ENCODE results near the gene ZNF385C.

ZNF385C gene

DNA sequence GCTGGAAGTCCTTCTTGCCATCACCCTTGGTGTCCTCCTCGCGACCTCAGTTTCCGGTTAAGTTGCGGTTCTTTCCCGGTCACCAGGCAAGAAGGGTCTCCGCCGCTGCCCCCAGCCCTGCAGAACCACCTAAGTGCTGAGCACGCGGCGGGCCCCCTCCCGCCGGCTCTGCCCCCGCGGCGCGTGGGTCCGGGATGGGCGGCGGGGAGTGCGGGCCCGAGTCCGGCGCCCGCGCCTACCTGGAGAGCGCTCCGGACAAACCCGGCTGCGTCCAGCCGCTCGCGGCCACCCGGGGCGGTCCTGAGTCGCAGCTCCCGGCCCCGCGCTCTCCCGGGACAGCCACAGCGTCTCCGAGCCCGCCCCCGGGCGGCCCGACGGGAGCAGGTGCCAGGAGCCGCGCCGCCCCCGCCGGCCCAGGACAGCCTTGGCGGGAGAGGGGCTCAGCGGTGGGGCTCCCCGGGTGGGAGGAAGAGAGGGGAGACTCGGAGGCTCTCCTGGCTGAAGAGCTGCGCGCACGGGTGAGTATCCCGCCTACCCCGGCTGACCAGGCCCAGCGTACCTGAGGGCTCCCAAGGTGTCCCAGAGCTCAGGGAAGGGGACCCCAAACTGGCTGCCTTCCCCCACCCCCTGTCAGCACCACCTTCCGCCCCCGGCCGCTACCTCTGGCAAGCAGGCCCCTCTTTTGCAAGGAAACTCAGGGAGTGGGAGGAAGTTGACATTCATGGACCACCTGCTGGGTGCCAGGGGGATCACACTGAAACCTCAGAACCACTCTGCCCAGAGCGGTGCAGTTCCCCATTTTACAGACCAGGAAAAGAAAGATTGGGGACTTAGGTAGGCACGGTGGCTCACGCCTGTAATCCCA, 25.7 kb downstream of the ZNF385C start:
- DNase-seq, result peak in 1 of 2 donors; percentile 23

DNA sequence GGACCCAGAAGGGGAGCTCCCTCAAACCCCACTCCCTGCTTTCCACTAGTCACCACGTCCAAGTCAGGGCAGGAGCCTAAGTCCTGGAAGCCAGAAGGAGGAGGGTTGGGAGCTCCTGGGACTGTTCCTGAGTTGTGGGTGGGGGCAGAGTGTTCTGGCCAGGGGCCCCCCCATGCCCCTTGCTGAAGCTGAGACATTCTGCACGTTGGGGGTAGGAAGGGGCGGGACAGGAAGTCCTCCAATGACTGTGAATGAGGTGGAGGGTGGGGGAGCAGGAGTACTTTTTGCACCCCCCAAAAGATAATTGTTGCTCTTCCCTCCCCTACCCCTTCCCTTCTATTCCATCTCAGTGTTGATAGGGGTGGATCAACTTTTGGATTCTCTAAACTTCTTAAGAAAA, 26.5 kb downstream of the ZNF385C start:
- no peak for DNase-seq

DNA sequence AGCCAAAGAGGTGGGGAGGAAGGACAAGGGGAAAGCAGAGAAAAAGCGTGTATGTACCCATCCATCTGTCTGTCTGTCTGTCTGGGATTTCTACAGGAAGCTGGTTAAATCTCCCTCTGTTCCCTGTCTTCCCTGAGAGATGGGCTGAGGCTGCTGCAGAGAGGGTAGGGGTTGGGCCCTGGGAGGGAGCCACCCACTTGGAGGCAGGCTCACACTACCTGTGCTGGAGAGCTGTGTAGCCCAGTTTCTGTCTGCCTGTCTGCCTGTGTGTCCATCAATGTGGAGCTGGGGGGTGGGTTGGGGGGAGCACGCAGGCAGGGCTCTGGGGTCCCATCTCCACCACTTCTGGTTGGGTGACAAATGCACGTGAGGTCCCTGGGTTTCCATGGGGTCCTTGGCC, 29.3 kb downstream of the ZNF385C start:
- no peak for DNase-seq

DNA sequence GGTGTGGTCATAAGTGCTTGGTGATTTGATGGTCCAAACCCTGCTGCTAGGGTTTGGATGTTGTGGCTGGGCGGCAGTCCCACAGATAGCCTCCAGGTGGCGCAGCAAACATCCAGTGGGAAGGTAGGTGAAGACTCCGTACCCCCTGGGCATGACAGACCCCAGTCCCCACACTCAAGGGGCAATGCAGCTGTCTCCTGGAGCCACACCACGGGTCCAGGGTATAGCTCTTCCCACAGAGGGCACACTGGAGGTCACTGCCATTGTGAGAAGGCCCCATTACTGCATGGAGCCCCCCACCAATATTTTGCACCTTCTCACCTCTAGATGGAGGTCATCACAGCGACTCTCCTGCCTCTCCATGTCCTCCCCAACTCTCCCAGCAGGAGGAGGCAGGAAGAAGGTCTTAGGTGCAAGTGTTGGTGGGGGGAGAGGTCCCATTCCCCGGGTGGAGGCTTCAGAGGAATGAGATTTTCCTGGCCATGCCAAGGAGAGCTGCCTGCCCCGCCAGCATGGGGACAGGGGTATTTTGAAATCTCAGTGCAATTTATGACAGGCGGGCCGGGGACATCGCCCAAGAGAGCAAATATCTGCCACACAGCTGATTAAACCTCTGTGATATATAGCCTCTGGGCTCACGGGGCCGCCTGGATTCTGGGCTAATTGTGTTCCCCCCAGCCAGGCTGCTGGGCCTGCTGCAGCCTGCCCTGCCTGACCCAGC, 30.7 kb downstream of the ZNF385C start:
- DNase-seq, result peak; percentile 30 to 41

DNA sequence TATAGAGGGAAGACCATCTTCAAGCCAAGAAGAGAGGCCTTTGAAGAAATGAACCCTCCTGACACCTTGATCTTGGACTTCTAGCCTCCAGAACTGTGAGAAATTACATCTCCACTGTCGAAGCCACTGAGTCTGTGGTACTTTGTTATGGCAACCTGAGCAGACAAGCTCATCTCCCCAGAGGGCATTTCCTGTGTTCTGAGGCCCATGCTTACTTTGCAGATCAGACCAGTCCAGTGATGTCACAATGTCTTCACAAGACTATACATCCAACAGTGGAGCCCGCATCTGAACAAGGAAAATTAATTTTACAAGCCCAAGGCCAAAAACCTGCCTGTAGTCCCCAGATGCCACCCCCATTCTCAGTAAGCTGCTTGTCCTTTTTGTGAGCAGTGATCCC, 33.1 kb downstream of the ZNF385C start:
- no peak for DNase-seq

DNA sequence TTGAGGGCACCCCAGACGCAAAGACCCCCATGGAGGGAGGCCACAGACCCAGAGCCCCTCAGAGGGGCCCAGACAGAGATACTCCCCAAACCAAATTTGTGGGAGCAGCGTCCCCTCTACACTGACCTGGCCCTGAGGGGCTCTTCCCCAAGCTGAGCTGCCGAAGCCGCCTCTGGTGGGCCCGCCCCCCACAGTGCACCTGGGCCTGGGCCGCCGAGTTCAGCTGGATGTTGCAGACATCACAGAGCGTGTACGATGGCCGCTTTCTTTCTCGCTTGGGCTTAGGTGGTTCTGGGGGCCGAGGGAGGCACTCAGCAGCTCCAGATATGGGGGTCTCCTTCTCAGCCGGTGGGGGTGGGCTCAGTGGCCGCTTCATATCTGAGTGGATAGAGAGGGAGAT, 35.6 kb downstream of the ZNF385C start:
- no peak for DNase-seq

DNA sequence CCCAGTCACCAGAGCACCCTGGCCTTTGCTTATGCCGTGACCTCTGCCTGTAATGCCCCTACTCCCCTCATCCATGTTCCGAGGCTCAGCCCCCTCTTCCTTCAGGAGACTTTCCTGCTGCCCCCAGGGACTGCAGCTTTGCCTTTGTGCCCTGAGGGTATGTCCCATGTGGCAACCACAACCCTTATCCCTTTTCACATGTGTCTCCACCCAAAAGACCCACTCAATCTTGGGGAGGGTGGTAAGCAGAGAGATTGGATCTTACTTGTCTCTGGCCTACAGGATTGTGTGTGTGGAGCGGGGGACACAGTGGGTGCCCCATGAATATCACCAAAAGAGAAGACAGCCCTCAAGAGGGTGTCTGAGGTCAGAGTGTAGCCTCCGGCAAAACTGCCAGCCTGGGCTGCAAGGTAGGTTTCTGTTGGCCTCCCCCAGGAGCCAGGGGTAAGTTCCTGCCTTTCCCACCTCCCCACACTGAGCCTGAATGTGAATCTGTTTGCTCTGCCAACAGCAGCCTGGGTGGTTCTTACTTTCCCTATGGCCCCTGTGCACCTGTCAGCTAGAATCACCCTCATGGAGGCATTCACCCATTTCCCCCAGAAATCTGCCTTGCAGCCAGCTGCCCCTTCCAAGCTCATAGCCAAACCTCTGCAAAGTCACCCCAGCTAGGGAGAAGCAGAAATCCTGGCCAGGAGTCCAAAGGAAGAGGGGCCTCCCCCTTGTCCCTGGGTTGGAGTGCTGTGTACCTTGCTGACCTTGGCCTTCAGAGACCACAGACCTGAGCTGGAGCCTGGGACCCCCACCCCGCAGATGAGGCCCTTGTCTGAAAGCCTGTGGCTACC, 36.4 kb downstream of the ZNF385C start:
- no peak for DNase-seq

DNA sequence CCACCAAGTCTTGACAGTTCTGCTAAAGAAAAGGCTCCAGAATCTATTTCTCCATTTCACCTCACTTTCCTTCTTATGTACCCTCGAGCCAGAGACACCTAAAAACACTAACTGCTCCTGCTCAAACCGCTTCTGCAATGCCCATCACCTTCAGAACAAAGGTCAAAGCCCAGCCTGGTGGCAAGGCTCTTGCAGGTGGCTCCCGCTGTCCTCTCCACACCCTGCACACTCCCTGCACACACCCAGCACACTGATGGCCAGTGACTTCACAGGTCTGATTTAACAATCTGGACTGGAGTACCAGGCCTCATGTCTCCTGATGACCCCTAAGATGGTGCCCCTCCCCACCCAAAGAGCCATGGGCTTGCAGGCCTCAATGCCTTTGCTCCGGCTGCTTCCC, 38.0 kb downstream of the ZNF385C start:
- DNase-seq, result no peak

DNA sequence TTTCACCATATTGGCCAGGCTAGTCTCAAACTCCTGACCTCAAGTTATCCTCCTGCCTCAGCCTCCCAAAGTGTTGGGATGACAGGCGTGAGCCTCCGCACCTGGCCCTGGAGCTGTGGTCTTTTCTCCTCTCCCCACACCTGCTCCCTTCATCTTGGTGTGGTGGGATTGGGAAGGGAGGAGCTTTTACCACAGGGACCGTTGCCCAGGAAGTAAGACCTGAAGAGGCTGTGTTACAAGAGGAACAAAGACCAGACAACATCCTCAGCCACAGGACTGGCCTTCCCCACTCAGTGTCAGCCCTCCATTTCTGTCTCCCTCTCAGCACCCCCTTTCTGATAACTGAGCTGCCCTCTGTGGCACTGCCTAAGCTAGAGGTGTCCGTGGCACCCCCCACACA, 38.5 kb downstream of the ZNF385C start:
- no peak for DNase-seq

DNA sequence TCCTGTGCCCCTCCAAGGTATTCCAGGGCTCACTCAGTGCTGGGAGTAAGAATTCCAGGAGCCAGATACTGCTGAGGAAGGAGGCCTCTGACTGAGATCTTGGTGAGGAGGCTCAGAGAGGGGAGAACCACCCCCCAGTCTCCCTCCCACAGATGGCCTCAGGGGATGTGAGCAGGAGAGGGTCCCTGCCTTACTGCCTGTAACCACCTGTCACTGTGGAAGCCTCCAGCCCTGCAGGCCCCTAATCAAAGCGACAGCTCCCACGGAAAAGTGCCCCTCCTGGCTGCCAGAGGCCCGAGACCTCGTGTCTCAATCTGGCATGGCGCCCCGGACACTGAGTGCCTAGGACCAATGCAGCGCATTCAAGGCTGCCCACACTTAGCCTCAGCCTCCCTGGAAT, 40.2 kb downstream of the ZNF385C start:
- DNase-seq, result no peak

DNA sequence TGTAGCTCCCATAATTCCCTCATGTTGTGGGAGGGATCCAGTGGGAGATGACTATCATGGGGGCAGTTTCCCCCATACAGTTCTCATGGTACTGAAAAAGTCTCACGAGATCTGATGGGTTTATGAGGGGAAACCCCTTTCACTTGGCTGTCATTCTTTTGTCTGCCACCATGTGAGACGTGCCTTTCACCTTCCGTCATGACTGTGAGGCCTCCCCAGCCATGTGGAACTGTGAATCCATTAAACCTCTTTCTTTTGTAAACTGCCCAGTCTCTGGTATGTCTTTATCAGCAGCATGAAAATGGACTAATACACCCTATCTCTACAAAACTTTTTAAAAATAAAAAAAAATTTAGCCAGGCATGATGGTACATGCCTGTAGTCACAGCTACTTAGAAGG, 41.6 kb downstream of the ZNF385C start:
- DNase-seq, result no peak

DNA sequence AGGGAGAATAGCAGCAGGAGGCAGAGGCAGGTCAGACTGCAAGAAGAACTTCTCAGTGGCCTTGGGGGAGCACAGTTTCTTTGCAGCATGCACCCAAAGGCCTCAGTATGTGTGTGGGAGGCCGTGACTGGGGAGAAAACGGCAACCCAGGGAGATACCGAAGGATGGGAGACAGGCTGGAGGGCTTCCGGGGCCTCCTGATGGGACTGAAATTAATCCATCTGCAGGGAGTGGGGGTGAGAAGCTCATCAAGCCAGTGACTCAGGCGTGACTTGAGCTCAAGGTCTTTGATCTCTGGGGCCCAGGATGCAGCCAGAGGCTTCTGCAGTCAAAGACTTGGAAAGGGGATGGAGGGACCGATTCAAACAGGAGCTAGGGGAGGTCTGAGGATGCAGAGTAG, 42.8 kb downstream of the ZNF385C start:
- no peak for DNase-seq

DNA sequence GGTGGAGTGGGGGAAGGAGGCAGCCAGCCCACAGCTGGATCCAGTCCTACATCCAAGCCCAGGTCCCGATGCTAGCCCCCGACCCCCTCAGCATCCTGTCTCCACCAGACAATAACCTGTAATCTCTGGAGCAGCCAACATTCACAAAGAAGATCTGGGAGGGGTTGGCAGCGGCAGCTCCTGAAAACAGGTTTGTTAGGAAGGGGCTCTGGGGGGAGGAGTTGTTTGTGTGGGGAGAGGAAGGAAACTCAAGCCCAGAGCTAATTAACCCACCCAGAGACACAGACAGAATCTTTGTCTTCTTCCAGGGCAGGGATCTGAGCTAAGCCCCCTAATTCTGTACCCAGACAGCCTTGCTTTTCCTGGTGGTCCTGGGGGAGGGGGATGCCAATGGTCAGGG, 43.2 kb downstream of the ZNF385C start:
- DNase-seq, result no peak

DNA sequence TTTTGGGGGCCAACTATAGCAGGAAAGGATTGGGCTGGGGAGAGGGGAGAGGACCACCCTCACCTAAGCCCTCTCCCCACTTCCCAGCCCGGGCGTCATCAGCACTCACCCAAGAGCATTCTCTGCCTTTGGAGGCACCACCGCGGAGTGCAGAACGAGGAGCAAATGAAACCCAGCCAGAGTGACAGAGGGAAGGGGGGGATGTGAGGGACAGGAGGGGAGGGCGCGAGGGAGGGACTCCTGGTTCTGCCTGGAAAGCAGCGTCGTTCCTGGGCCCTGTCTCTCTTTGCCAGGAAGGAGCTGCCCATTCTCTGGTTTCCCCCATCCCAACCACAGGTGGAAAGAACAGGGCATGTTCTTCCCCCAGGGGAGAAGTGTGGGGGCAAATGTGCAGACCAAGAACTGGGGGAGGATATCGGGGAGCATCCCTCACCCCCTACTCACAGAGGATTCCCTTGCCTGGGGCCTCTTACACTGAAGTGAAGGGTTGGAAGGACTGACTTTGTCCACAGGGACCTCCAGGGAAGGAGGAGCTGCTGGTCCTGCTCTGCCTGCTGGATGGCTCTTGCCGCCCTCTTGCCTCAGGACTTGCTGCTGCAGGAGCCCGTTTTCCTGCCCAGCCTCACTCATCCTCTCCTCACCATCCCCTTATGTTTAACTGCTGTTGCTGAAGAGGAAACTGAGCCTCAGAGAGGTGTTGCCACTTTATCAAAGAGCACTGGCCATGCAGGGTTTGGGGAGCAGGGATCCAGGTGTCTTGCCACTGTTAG, 44.4 kb downstream of the ZNF385C start:
- no peak for DNase-seq

DNA sequence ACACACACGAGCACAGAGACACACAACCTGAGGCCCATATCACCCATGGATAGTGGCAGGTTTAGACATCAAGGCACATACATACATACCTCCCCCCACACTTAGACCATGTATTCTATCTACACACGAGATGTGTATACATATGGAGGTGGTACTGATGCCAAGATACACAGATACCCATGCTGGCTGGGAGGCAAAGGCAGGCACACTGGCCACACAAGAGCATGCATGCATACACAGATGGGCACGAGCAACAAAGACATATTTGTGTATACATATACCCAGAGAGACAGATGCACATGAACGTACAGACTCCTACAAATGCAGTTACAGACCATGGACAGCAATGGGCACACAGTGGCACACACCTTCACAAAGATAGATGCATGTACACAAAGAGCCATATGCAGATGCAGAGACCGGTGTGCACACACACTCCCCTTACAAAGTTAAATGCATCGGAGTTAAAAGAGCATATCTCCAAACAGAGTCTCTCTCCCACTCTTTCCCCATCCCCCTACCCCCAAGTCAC, 45.9 kb downstream of the ZNF385C start:
- no peak for DNase-seq

DNA sequence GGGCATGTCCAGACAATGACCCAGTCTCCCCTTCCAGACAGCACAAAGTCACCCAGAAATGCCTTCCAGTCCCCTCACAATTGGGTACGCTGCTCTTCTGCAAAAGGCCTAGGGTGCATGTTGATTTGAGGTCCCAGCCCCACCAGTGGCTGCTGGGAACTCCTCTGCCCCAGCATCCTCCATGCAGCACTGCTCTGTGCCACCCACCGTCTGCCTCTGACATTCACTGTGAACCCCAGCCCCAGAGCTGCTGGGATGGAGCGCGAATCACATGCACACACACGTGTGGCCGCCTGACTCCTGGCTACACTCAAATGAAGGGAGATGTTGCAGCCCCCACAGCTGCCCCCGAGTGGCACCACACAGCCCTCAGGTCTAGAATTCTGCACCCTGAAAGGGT, 46.6 kb downstream of the ZNF385C start:
- no peak for DNase-seq

DNA sequence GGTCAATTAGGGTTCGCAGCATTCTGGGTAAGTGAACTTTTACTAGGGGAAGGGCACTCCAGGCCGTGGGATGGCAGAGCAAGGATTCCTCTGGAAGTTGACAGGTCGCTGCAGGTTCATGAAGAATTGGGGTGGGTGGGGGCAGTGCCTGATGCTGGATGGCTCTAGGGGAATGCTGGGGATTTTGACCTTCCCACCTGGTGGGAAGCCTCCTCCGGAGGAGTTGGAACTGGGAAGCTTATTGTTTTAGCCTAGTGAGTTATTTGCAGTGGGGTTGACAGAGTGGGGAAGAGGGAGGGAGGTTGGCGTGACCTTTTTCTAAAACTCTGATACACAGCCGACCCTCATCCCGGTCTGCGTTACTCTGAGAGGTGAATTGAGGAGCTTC, 47.3 kb downstream of the ZNF385C start:
- no peak for DNase-seq

DNA sequence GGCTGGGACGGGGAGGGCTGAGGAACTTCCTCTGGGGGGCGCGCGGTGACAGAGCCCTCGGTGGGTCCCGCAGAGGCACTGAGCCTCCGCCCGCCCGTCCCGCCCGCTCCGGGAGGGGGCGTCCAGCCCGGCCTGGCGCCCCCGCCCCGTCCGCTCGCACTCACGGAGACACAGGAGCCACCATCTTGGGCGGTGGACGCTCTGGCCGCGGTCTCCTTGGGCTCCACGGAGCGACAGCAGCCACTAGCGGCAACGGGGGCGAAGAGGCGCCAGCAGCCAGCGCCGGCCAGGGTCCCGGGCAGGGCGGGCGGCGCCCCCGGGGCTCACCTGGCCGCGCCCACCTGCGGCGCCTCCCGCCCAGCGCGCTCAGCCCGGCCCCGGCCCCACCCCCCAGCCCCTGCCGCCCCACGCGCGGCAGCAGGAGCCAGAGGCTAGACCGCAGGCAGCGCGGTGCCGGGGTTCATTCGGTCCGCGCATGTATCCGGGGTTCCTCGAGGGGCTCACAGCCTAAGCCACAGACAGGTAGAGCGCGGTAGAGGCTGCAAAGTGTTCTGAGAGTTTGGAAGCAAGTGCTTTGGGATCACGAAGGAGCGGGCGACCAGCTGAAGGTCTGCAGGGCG, 47.8 kb downstream of the ZNF385C start, which contains the start of gene C17orf113:
TSS of gene C17orf113 (minus strand) at position 209 of the 620 bp plus-strand sequence. CDS start 7,225 bp downstream, outside the sequence.
- DNase-seq, result peak; percentile 41 to 50

DNA sequence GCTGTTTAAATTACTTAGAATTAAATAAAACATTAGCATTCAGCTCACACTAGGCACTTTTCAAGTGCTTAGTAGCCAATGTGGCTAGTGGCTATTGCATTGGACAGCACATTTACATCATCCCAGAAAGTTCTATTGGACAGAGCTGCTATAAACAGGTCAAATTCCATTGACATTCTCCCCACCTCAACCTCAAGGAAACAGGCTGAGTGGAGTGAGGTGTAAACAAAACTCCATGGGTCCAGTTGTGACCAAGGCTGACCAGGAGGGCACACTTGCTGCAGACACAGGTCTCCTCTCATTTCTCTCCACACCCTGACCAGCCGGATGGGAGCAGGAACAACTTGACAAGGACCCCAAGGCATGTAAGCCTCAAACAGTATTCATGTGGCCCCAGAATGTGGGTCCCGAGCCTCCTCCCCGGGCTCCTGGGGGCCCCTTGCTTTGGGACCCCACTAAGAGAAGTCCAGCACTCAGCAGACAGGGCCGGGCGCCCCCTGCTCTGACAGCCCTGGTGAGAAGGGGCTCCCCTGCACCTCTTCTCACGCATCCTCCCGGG, 48.4 kb downstream of the ZNF385C start:
- no peak for DNase-seq

DNA sequence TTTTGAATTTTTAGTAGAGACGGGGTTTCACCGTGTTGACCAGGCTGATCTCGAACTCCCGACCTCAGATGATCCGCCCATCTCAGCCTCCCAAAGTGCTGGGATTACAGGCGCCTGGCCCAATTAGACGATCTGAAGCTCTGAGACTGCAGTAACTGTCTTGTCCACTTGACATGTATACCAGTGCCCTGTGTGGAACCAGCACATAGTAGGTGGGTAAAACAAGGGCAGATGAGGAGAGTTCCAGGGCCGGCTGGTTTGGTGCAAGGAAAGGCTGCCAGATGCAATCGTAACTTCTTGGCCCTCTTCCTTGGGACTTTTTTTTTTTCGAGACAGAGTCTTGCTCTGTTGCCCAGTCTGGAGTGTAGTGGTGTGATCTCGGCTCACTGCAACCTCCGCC, 50.9 kb downstream of the ZNF385C start:
- no peak for DNase-seq

DNA sequence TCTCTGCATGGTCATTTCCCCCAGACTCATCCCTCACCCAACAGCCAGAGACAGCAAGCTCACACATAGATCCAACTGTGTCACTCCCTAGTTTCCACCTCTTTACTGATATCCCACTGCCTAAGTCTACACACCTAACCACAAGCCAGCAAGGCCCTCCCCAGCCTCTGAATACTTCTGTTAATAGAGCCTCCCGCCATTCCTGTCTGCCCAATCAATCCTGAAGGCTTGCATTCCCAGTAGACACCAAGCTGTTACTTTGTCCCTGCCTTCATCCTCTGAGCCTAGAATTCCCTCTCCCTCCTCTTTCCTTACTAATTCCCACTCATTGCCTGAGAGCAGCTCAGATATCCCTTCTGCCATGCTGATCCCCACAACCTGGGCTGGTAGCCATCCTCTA, 52.6 kb downstream of the ZNF385C start:
- DNase-seq, result no peak

Measured in bone marrow (tissue), 2 donors.